SH-SY5Y (cell line): Measurements from ENCODE around the gene YPEL2.

Experiments
- GATA2 ChIP-seq: IDR thresholded peaks from 2 replicates; pipeline ENCODE4 v1.6.1; 2011; ENCODE audit warnings: mild to moderate bottlenecking, low read depth, low read length
- GATA3 ChIP-seq: IDR thresholded peaks from 2 replicates; pipeline ENCODE4 v1.6.1; 2011; ENCODE audit warnings: low read depth, mild to moderate bottlenecking, low read length, moderate library complexity

The YPEL2 gene

GRCh38 chr17:59373882-59374495 is 42.5 kb downstream of the YPEL2 start:
- TF ChIP-seq GATA3: no peak
- TF ChIP-seq GATA2: no peak

- TF ChIP-seq GATA3: no peak
- no peak for TF ChIP-seq GATA2
These were observed 43.2 kb downstream of the YPEL2 start for GRCh38 chr17:59374612-59375011.

- TF ChIP-seq GATA3 (no peak), GATA2 (no peak)
These were observed 44.4 kb downstream of the YPEL2 start for GRCh38 chr17:59375857-59376256.

- TF ChIP-seq GATA2 (no peak), GATA3 (no peak)
These were observed 45.1 kb downstream of the YPEL2 start for GRCh38 chr17:59376506-59376905.

GRCh38 chr17:59377410-59377809 is 46.0 kb downstream of the YPEL2 start:
- TF ChIP-seq GATA2 (peak; percentile 66), GATA3 (no peak)

GRCh38 chr17:59378675-59379074 is 47.2 kb downstream of the YPEL2 start:
- TF ChIP-seq GATA3: no peak
- TF ChIP-seq GATA2: no peak

GRCh38 chr17:59380474-59380873 is 49.0 kb downstream of the YPEL2 start:
- TF ChIP-seq GATA3: no peak
- no peak for TF ChIP-seq GATA2

- TF ChIP-seq GATA2 (no peak), GATA3 (no peak)
These were observed 50.5 kb downstream of the YPEL2 start for GRCh38 chr17:59381716-59382570.

- no peak for TF ChIP-seq GATA3
- no peak for TF ChIP-seq GATA2
These were observed 52.4 kb downstream of the YPEL2 start for GRCh38 chr17:59383893-59384292.

GRCh38 chr17:59387351-59388068 is 56.1 kb downstream of the YPEL2 start:
- TF ChIP-seq GATA3: no peak
- TF ChIP-seq GATA2: peak; percentile 31; the same call in 1 of the 2 replicates

- TF ChIP-seq GATA3: no peak
- no peak for TF ChIP-seq GATA2
These were observed 56.7 kb downstream of the YPEL2 start for GRCh38 chr17:59388069-59388556.

GRCh38 chr17:59389066-59389465 is 57.6 kb downstream of the YPEL2 start:
- no peak for TF ChIP-seq GATA3
- no peak for TF ChIP-seq GATA2

GRCh38 chr17:59391021-59391420 is 59.6 kb downstream of the YPEL2 start:
- no peak for TF ChIP-seq GATA3
- TF ChIP-seq GATA2: no peak

GRCh38 chr17:59392973-59393679 is 61.7 kb downstream of the YPEL2 start:
- TF ChIP-seq GATA3 (no peak), GATA2 (no peak)
